Measurements from ENCODE around the gene OR8A1. TPM values are rescaled to one million over a fixed set of nuclear protein-coding genes. Genes with fewer than 3 reads are reported as not detected.
A peak's percentile ranks its signal among the peaks of the same experiment; 100 is the strongest.

The OR8A1 gene
- total and polyA plus RNA-seq, 7 donors: not detected

DNA sequence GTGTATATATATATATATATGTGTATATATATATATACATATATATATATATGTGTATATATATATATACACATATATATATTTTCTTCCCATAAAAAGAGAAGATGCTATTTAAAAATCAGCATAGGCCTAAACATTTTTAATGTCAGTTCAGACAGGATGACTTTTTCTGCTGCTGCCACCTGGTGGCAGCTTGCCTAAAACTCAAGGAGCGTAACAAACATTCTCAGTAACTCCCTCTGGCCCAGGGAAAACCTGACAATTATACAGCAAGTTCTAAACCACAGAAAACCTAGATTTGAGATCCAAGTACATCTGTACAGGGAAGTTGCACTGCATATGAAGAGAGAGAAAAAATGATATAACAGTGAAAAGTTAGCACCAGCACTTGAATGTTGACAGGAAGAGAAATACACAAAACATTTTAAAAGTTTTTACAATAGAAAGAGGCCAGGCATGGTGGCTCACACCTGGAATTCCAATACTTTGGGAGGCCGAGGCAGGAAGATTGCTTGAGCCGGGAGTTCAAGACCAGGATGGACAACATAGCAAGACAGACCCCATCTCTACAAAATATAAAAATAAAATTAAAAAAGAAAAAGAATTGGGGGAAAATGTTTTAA is 16.6 kb downstream of the OR8A1 start:
- H3K4me1 ChIP-seq: no peaks in the 10 kb centered on the region
- WGBS, 2 donors: 39 to 47% methylated on average over 3 of the region's 3 CpGs
- intact Hi-C loops (cut with DNase I): loop anchor here (5.0 kb wide), 2 partner anchors 169 to 514 kb away; no protein-coding TSS in a partner anchor
- H3K27ac ChIP-seq: no peak overlapping the region
- no peaks in the 10 kb centered on the region for H3K27me3 ChIP-seq
- no peaks in the 10 kb centered on the region for H3K36me3 ChIP-seq
- TF ChIP-seq, protein P1, sequence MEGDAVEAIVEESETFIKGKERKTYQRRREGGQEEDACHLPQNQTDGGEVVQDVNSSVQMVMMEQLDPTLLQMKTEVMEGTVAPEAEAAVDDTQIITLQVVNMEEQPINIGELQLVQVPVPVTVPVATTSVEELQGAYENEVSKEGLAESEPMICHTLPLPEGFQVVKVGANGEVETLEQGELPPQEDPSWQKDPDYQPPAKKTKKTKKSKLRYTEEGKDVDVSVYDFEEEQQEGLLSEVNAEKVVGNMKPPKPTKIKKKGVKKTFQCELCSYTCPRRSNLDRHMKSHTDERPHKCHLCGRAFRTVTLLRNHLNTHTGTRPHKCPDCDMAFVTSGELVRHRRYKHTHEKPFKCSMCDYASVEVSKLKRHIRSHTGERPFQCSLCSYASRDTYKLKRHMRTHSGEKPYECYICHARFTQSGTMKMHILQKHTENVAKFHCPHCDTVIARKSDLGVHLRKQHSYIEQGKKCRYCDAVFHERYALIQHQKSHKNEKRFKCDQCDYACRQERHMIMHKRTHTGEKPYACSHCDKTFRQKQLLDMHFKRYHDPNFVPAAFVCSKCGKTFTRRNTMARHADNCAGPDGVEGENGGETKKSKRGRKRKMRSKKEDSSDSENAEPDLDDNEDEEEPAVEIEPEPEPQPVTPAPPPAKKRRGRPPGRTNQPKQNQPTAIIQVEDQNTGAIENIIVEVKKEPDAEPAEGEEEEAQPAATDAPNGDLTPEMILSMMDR (IDR thresholded peaks at IDR 0.05): peak in 3 of 4 experiments; percentile 17 to 45 (median 32)
- TF ChIP-seq POLR2A (IDR thresholded peaks at IDR 0.05): no peak
- no peaks in the 10 kb centered on the region for H3K9me3 ChIP-seq
- no peak for DNase-seq
- H3K4me3 ChIP-seq: no peak overlapping the region

DNA sequence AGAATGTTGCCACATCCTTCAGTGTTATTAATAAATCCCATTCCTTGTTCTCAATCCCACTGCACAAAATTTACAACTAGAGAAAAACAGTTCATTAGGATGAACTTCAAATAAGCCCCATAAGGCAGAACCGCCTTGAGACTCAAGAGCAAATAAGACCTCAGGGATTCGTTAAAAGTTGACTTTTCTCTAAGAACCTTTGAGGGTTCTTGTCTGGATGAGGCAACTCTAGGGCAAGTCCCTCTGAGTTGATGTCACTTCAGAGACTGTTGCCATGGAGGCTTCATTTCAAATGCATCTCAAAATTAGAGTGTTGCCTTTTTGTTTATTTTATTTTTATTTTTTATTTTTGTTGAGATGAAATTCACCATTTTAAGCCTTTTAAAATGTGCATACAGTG is 21.6 kb downstream of the OR8A1 start:
- DNase-seq: no peak
- TF ChIP-seq POLR2AphosphoS5 (IDR thresholded peaks at IDR 0.05) (no peak), POLR2A (IDR thresholded peaks at IDR 0.05) (no peak)
- Histone ChIP-seq H3K27me3 (no peaks in the 10 kb centered on the region), H3K4me3 (no peak overlapping the region), H3K9me3 (no peaks in the 10 kb centered on the region), H3K36me3 (no peaks in the 10 kb centered on the region), H3K27ac (no peak overlapping the region), H3K4me1 (no peaks in the 10 kb centered on the region)
- WGBS, 2 donors: 65 to 82% methylated on average over 2 of the region's 2 CpGs
- intact Hi-C loops (cut with DNase I): no loop called here

DNA sequence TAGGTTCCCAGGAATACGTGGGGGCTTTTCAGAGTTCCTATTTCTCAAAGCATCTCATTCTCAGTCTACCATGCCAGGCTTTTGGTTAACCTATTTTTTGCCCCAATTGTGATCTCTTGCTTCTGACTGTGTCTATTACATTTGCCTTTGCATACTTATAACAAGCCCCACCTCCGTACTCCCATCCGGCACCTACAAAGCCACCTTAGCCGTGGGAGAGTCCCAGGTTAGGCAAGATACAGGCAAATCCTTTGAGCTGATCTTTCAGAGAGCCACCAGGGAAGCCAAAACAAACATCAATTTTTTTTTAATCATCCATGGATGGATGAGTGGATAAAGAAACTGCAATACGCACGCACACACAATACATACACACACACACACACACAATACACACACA is 22.8 kb downstream of the OR8A1 start:
- Histone ChIP-seq H3K4me1 (no peaks in the 10 kb centered on the region), H3K27me3 (peaks cover 0 to 4% (median under 1%) of the 10 kb centered on the region in 3 donors), H3K9me3 (no peaks in the 10 kb centered on the region), H3K27ac (no peak overlapping the region), H3K4me3 (no peak overlapping the region), H3K36me3 (no peaks in the 10 kb centered on the region)
- intact Hi-C loops (cut with DNase I): no loop called here
- 67 to 85% methylated on average over 6 of the region's 6 CpGs for WGBS, 2 donors
- no peak for DNase-seq
- no peak for TF ChIP-seq EP300 (IDR thresholded peaks at IDR 0.05)
- no peak for TF ChIP-seq POLR2A (IDR thresholded peaks at IDR 0.05)
- no peak for TF ChIP-seq POLR2AphosphoS5 (IDR thresholded peaks at IDR 0.05)
- TF ChIP-seq, protein P1 (IDR thresholded peaks at IDR 0.05): no peak

DNA sequence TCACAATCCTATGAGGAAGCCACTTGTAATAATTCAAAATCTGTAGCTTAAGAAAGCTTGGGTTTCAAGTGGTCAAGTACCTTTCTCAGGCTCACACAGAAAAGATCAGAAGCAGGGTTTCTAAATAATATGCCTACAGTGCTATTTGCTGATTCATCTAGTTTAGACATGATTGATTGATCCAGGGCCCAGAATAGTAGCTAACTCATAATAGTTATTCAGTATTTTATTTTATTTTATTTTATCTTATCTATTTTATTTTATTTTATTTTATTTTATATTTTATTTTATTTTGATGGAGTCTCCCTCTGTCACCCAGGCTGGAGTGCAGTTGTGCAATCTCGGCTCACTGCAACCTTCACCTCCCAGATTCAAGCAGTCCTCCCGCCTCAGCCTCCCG is 25.5 kb downstream of the OR8A1 start:
- Histone ChIP-seq H3K27me3 (peaks cover 0 to 5% (median 4%) of the 10 kb centered on the region in 3 donors), H3K4me3 (no peak overlapping the region), H3K36me3 (no peaks in the 10 kb centered on the region), H3K9me3 (no peaks in the 10 kb centered on the region), H3K27ac (no peak overlapping the region), H3K4me1 (no peaks in the 10 kb centered on the region)
- TF ChIP-seq POLR2AphosphoS5 (IDR thresholded peaks at IDR 0.05) (no peak), EP300 (IDR thresholded peaks at IDR 0.05) (no peak), POLR2A (IDR thresholded peaks at IDR 0.05) (no peak)
- TF ChIP-seq, protein P1 (IDR thresholded peaks at IDR 0.05): no peak
- no peak for DNase-seq
- intact Hi-C loops (cut with DNase I): no loop called here
- WGBS, 2 donors: 86 to 89% methylated on average over 3 of the region's 3 CpGs

DNA sequence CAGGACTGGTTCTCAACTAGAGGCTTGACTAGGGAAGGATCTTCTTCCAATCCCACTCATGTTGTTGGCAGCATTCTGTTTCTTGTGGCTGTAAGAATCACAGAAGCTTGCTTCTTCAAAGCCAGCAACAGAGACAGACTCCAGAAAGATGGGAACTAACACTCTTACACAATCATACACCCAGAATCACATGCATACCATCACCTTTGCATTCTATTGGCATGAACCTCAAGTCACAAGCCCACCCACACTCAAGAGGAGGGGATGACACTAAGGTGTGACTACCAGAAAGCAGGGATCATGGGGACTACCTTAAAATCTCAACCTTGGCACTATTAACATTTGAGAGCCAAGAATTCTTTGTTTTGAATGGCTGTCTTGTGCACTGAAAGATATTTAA is 27.8 kb downstream of the OR8A1 start:
- DNase-seq: no peak
- H3K27ac ChIP-seq: no peak overlapping the region
- peaks cover 0 to 5% (median 4%) of the 10 kb centered on the region in 3 donors for H3K27me3 ChIP-seq
- no peaks in the 10 kb centered on the region for H3K36me3 ChIP-seq
- H3K4me1 ChIP-seq: no peaks in the 10 kb centered on the region
- no peak overlapping the region for H3K4me3 ChIP-seq
- H3K9me3 ChIP-seq: no peaks in the 10 kb centered on the region
- TF ChIP-seq EP300 (IDR thresholded peaks at IDR 0.05) (no peak), POLR2A (IDR thresholded peaks at IDR 0.05) (no peak), POLR2AphosphoS5 (IDR thresholded peaks at IDR 0.05) (no peak)
- TF ChIP-seq, protein P1 (IDR thresholded peaks at IDR 0.05): no peak
- intact Hi-C loops (cut with DNase I): no loop called here

Measured in sigmoid colon (tissue), 7 donors.